H54 (cell line): ENCODE results near the gene GRID2IP.

Experiments used
- DNase-seq: peaks from one replicate; pipeline ENCODE4 v3.0.0; 2011; ENCODE audit warnings: low spot score, mixed read lengths; ENCODE audit not compliant: insufficient read length
- FAIRE-seq: peaks from 3 replicates; lab custom pipeline; 2011; peaks lifted over from hg19 to GRCh38; lab: Jason Lieb, UNC
- POLR2A ChIP-seq: IDR thresholded peaks from 2 replicates; pipeline ENCODE4 v1.6.1; 2011; ENCODE audit warnings: low read depth, mild to moderate bottlenecking, low read length

Gene GRID2IP

DNA sequence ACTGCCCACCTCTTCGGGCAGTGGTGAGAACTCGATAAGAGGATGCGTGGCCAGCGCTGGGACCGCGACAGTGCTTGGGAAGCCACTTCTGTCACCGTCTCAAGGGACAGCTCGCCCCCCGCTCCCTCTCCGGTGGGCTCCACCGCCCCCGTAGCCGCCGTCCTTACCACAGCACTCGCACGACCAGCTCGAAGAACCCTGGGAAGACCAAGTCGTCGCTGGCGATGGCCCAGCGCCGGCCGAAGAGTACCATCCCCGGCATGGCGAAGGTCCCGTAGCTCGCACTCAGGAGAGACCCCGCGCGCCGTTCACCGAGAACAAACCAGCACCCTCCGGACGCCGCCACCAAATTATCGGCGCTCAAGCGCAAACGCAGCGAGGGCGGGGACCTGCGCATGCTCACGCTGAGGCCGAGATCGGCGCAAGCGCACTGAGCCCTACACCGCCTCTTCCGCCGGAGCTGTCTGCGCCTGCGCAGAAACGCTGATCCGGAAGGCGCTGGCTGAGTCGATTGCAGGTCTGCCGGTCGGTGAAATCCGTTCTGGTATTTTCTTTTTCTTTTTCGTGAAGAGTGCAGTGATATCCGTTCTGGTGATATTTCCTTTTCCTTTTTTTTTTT is 103.6 kb downstream of the GRID2IP start, which contains the start of gene DAGLB:
Gene DAGLB, minus strand, starts transcription at position 374 of the 619 bp plus-strand sequence. Its CDS starts 112 bp downstream, at position 262.
- peak; percentile 90 for DNase-seq
- peak; percentile 95 for TF ChIP-seq POLR2A
- no peak for FAIRE-seq
